Astrocyte of the spinal cord (primary cell): Measurements from ENCODE around the gene ASAH2B.
"Not testable (repeated sequence)": the region's sequence is repeated elsewhere in the genome, so short reads cannot be mapped to it uniquely, and the experiment has no call there.

ENCODE experiments used
- DNase-seq: peaks from one replicate; pipeline ENCODE4 v3.0.0; 2011; ENCODE audit warnings: low read depth, low spot score
- H3K4me3 ChIP-seq: 2 replicates; pipeline ENCODE4 v1.5.1; 2011; ENCODE audit warnings: low read depth, mild to moderate bottlenecking, low read length, moderate library complexity
- CTCF ChIP-seq: IDR thresholded peaks from 2 replicates; pipeline ENCODE4 v1.5.1; 2012; ENCODE audit warnings: low read depth, mild to moderate bottlenecking, low read length, inconsistent platforms
- in situ Hi-C: cut with HindIII; loops from 2 replicates; pipeline ENCODE4 v1.10.0; 2017; ENCODE audit warnings: low sequenced_read_pairs

ASAH2B gene

GRCh38 chr10:50780036-50780435, 40.3 kb downstream of the ASAH2B start:
- in situ Hi-C loops, H3K4me3 ChIP-seq, DNase-seq: not testable (repeated sequence)

GRCh38 chr10:50782017-50782416, 42.3 kb downstream of the ASAH2B start:
- DNase-seq, H3K4me3 ChIP-seq, in situ Hi-C loops: not testable (repeated sequence)

- H3K4me3 ChIP-seq, DNase-seq, in situ Hi-C loops: not testable (repeated sequence)
Observed at GRCh38 chr10:50787962-50788361, 48.2 kb downstream of the ASAH2B start.

- in situ Hi-C loops: no loop called here
- DNase-seq: peak; percentile 42
- peak; percentile 65 for TF ChIP-seq CTCF
- no peak overlapping the region for H3K4me3 ChIP-seq
Observed at GRCh38 chr10:50788951-50789945, 49.5 kb downstream of the ASAH2B start.

- no peak overlapping the region for H3K4me3 ChIP-seq
- TF ChIP-seq CTCF: no peak
- in situ Hi-C loops: no loop called here
- no peak for DNase-seq
Observed at GRCh38 chr10:50794490-50794889, 54.8 kb downstream of the ASAH2B start.

GRCh38 chr10:50796693-50797092, 57.0 kb downstream of the ASAH2B start:
- TF ChIP-seq CTCF: no peak
- no peak for DNase-seq
- in situ Hi-C loops: no loop called here
- no peak overlapping the region for H3K4me3 ChIP-seq

- DNase-seq: no peak
- TF ChIP-seq CTCF: no peak
- no peak overlapping the region for H3K4me3 ChIP-seq
- in situ Hi-C loops: no loop called here
Observed at GRCh38 chr10:50798297-50798696, 58.6 kb downstream of the ASAH2B start.

GRCh38 chr10:50799595-50799994, 59.9 kb downstream of the ASAH2B start:
- in situ Hi-C loops: no loop called here
- DNase-seq: no peak
- H3K4me3 ChIP-seq: no peak overlapping the region
- no peak for TF ChIP-seq CTCF
